T-helper 2 cell treated with Interferon-gamma antibody and Interleukin-4, amounts not matched to agents 5 μg/mL and 100 μg/mL, for 36 hours (primary cell): ENCODE results near the gene KLF6.

Experiments
- DNase-seq: peaks from one replicate; pipeline ENCODE4 v3.0.0; 2021; ENCODE audit warnings: low spot score
- H3K27ac Mint-ChIP-seq: one replicate; pipeline ENCODE4 v1.8.0; 2021; ENCODE audit warnings: mild to moderate bottlenecking, mixed read lengths
- H3K27me3 Mint-ChIP-seq: one replicate; pipeline ENCODE4 v1.8.0; 2021; ENCODE audit warnings: low read depth, mixed read lengths
- H3K36me3 Mint-ChIP-seq: one replicate; pipeline ENCODE4 v1.8.0; 2021; ENCODE audit warnings: low read depth, mixed read lengths
- H3K4me1 Mint-ChIP-seq: one replicate; pipeline ENCODE4 v1.8.0; 2021; ENCODE audit warnings: low read depth, mixed read lengths
- H3K4me3 Mint-ChIP-seq: one replicate; pipeline ENCODE4 v1.8.0; 2022; ENCODE audit warnings: mild to moderate bottlenecking, moderate library complexity, mixed read lengths
- H3K9me3 Mint-ChIP-seq: one replicate; pipeline ENCODE4 v1.8.0; 2021; ENCODE audit warnings: mixed read lengths

KLF6 gene

GRCh38 chr10:3787816-3788215 is 2.8 kb upstream of the KLF6 start:
- Mint-ChIP-seq H3K27me3 (no peaks in the 10 kb centered on the region), H3K4me3 (no peak overlapping the region), H3K9me3 (peaks cover 20% of the 10 kb centered on the region), H3K4me1 (peaks cover 12% of the 10 kb centered on the region), H3K36me3 (peaks cover 28% of the 10 kb centered on the region), H3K27ac (no peak overlapping the region)
- DNase-seq, result no peak

GRCh38 chr10:3787016-3787400 is 2.0 kb upstream of the KLF6 start:
- peaks cover 15% of the 10 kb centered on the region for H3K9me3 Mint-ChIP-seq
- H3K4me3 Mint-ChIP-seq, result no peak overlapping the region
- DNase-seq, result no peak
- H3K36me3 Mint-ChIP-seq, result peaks cover 34% of the 10 kb centered on the region
- no peaks in the 10 kb centered on the region for H3K27me3 Mint-ChIP-seq
- peak overlapping the region; percentile 99 for H3K27ac Mint-ChIP-seq
- peaks cover 18% of the 10 kb centered on the region for H3K4me1 Mint-ChIP-seq

- peaks cover 12% of the 10 kb centered on the region for H3K9me3 Mint-ChIP-seq
- H3K27ac Mint-ChIP-seq, result peak overlapping the region; percentile 99
- peaks cover 22% of the 10 kb centered on the region for H3K4me1 Mint-ChIP-seq
- H3K36me3 Mint-ChIP-seq, result peaks cover 40% of the 10 kb centered on the region
- no peak for DNase-seq
- peak overlapping the region; percentile 88 for H3K4me3 Mint-ChIP-seq
- H3K27me3 Mint-ChIP-seq, result no peaks in the 10 kb centered on the region
Measured at GRCh38 chr10:3786295-3787015, 1.4 kb upstream of the KLF6 start.

- H3K27ac Mint-ChIP-seq, result peak overlapping the region; percentile 99
- peaks cover 25% of the 10 kb centered on the region for H3K4me1 Mint-ChIP-seq
- H3K27me3 Mint-ChIP-seq, result no peaks in the 10 kb centered on the region
- H3K36me3 Mint-ChIP-seq, result peaks cover 46% of the 10 kb centered on the region
- peak overlapping the region; percentile 88 for H3K4me3 Mint-ChIP-seq
- no peak for DNase-seq
- peaks cover 9% of the 10 kb centered on the region for H3K9me3 Mint-ChIP-seq
Measured at GRCh38 chr10:3785851-3786271, 852 bp upstream of the KLF6 start.

- peaks cover 48% of the 10 kb centered on the region for H3K36me3 Mint-ChIP-seq
Measured at GRCh38 chr10:3785251-3785850, 342 bp upstream of the KLF6 start.

GRCh38 chr10:3783682-3784432 is 1.2 kb downstream of the KLF6 start:
- no peak for DNase-seq
- Mint-ChIP-seq H3K4me1 (peaks cover 43% of the 10 kb centered on the region), H3K27me3 (no peaks in the 10 kb centered on the region), H3K4me3 (peak overlapping the region; percentile 91), H3K9me3 (peaks cover 1% of the 10 kb centered on the region), H3K27ac (peak overlapping the region; percentile 99), H3K36me3 (peaks cover 58% of the 10 kb centered on the region)

More at GRCh38 chr10:3785251-3785850, 342 bp upstream of the KLF6 start:
- Mint-ChIP-seq H3K27ac (peak overlapping the region; percentile 99), H3K4me3 (peak overlapping the region; percentile 91), H3K27me3 (no peaks in the 10 kb centered on the region), H3K4me1 (peaks cover 30% of the 10 kb centered on the region), H3K9me3 (peaks cover 9% of the 10 kb centered on the region)
- peak; percentile 98 for DNase-seq

- Mint-ChIP-seq H3K4me1 (peaks cover 48% of the 10 kb centered on the region), H3K27ac (peak overlapping the region; percentile 99), H3K27me3 (no peaks in the 10 kb centered on the region), H3K9me3 (no peaks in the 10 kb centered on the region), H3K4me3 (peak overlapping the region; percentile 91), H3K36me3 (peaks cover 64% of the 10 kb centered on the region)
- DNase-seq, result peak; percentile 68
Measured at GRCh38 chr10:3783316-3783681, 1.7 kb downstream of the KLF6 start.

GRCh38 chr10:3782451-3783315 is 2.3 kb downstream of the KLF6 start:
- Mint-ChIP-seq H3K27me3 (no peaks in the 10 kb centered on the region), H3K9me3 (no peaks in the 10 kb centered on the region), H3K4me1 (peaks cover 54% of the 10 kb centered on the region), H3K36me3 (peaks cover 70% of the 10 kb centered on the region), H3K27ac (peak overlapping the region; percentile 99), H3K4me3 (peak overlapping the region; percentile 91)
- peak; percentile 53 for DNase-seq

- Mint-ChIP-seq H3K27ac (peak overlapping the region; percentile 99), H3K9me3 (no peaks in the 10 kb centered on the region), H3K4me3 (peak overlapping the region; percentile 91), H3K27me3 (no peaks in the 10 kb centered on the region), H3K36me3 (peaks cover 74% of the 10 kb centered on the region), H3K4me1 (peaks cover 56% of the 10 kb centered on the region)
- DNase-seq, result no peak
Measured at GRCh38 chr10:3782146-3782450, 2.9 kb downstream of the KLF6 start.

- no peaks in the 10 kb centered on the region for H3K9me3 Mint-ChIP-seq
- peaks cover 55% of the 10 kb centered on the region for H3K4me1 Mint-ChIP-seq
- peaks cover 77% of the 10 kb centered on the region for H3K36me3 Mint-ChIP-seq
- no peaks in the 10 kb centered on the region for H3K27me3 Mint-ChIP-seq
- peak overlapping the region; percentile 99 for H3K27ac Mint-ChIP-seq
- no peak for DNase-seq
- peak overlapping the region; percentile 91 for H3K4me3 Mint-ChIP-seq
Measured at GRCh38 chr10:3781468-3782145, 3.4 kb downstream of the KLF6 start.

- H3K4me1 Mint-ChIP-seq, result peaks cover 56% of the 10 kb centered on the region
- H3K27me3 Mint-ChIP-seq, result no peaks in the 10 kb centered on the region
- H3K27ac Mint-ChIP-seq, result peak overlapping the region; percentile 99
- H3K36me3 Mint-ChIP-seq, result peaks cover 80% of the 10 kb centered on the region
- peak overlapping the region; percentile 91 for H3K4me3 Mint-ChIP-seq
- no peaks in the 10 kb centered on the region for H3K9me3 Mint-ChIP-seq
- DNase-seq, result no peak
Measured at GRCh38 chr10:3780771-3781467, 4.1 kb downstream of the KLF6 start.

GRCh38 chr10:3780021-3780770 is 4.8 kb downstream of the KLF6 start:
- Mint-ChIP-seq H3K4me3 (peak overlapping the region; percentile 91), H3K4me1 (peaks cover 63% of the 10 kb centered on the region), H3K36me3 (peaks cover 88% of the 10 kb centered on the region), H3K27ac (peak overlapping the region; percentile 62), H3K27me3 (no peaks in the 10 kb centered on the region), H3K9me3 (no peaks in the 10 kb centered on the region)
- DNase-seq, result no peak
